ENCODE data around the gene BTN2A1.

DNA sequence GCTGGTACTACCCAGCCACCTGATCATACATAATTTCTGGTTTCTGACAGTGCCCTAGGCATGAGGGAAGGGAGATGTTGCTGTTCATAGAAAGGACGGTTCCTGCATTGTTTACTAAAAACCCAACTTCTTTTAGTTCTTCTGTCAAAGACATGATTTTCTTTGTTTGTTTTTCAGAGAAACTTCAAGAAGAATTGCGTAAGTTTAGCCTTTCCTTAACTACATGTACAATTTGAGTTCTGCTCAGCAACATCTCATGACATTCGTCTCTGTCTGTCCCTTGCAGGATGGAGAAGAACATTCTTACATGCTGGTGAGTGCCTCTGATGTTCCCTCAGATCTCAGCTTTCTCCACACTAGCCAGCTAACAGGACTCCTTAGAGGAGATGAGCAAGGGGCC lies 8.0 kb downstream of the BTN2A1 start:
- TF ChIP-seq POLR2AphosphoS5 (IDR thresholded peaks at IDR 0.05) (no peak), EP300 (IDR thresholded peaks at IDR 0.05; ENCODE audit: low read depth) (no peak), POLR2A (IDR thresholded peaks at IDR 0.05) (no peak)
- TF ChIP-seq, protein P1, sequence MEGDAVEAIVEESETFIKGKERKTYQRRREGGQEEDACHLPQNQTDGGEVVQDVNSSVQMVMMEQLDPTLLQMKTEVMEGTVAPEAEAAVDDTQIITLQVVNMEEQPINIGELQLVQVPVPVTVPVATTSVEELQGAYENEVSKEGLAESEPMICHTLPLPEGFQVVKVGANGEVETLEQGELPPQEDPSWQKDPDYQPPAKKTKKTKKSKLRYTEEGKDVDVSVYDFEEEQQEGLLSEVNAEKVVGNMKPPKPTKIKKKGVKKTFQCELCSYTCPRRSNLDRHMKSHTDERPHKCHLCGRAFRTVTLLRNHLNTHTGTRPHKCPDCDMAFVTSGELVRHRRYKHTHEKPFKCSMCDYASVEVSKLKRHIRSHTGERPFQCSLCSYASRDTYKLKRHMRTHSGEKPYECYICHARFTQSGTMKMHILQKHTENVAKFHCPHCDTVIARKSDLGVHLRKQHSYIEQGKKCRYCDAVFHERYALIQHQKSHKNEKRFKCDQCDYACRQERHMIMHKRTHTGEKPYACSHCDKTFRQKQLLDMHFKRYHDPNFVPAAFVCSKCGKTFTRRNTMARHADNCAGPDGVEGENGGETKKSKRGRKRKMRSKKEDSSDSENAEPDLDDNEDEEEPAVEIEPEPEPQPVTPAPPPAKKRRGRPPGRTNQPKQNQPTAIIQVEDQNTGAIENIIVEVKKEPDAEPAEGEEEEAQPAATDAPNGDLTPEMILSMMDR (IDR thresholded peaks at IDR 0.05): no peak

Measured in transverse colon (tissue), 4 donors.